ENCODE results near the gene UTP25.
"Not testable (repeated sequence)": the region's sequence is repeated elsewhere in the genome, so short reads cannot be mapped to it uniquely, and the experiment has no call there.

Gene UTP25

GRCh38 chr1:209786146-209786545 lies 41.6 kb upstream of the UTP25 start:
- DNase-seq (ENCODE audit: low read depth), result no peak
- no peak overlapping the region for H3K4me3 ChIP-seq (replicated peaks; ENCODE audit: low read depth, low read length)
- TF ChIP-seq CTCF (IDR thresholded peaks at IDR 0.05; ENCODE audit: low read length, missing control alignments), result no peak

GRCh38 chr1:209787551-209787950 lies 40.2 kb upstream of the UTP25 start:
- peak; percentile 33 for DNase-seq (ENCODE audit: low read depth)
- H3K4me3 ChIP-seq (replicated peaks; ENCODE audit: low read depth, low read length), result no peak overlapping the region
- TF ChIP-seq CTCF (IDR thresholded peaks at IDR 0.05; ENCODE audit: low read length, missing control alignments), result no peak

GRCh38 chr1:209789245-209789644 lies 38.5 kb upstream of the UTP25 start:
- H3K4me3 ChIP-seq (replicated peaks; ENCODE audit: low read depth, low read length), result no peak overlapping the region
- no peak for DNase-seq (ENCODE audit: low read depth)
- TF ChIP-seq CTCF (IDR thresholded peaks at IDR 0.05; ENCODE audit: low read length, missing control alignments), result no peak

- H3K4me3 ChIP-seq (replicated peaks; ENCODE audit: low read depth, low read length), result no peak overlapping the region
- no peak for TF ChIP-seq CTCF (IDR thresholded peaks at IDR 0.05; ENCODE audit: low read length, missing control alignments)
- DNase-seq (ENCODE audit: low read depth), result no peak
Observed at GRCh38 chr1:209790286-209791193, 37.2 kb upstream of the UTP25 start.

- H3K4me3 ChIP-seq (replicated peaks; ENCODE audit: low read depth, low read length), result no peak overlapping the region
- no peak for TF ChIP-seq CTCF (IDR thresholded peaks at IDR 0.05; ENCODE audit: low read length, missing control alignments)
- no peak for DNase-seq (ENCODE audit: low read depth)
Observed at GRCh38 chr1:209791920-209792319, 35.9 kb upstream of the UTP25 start.

GRCh38 chr1:209793711-209794110 lies 34.1 kb upstream of the UTP25 start:
- not testable (repeated sequence) for DNase-seq (ENCODE audit: low read depth); H3K4me3 ChIP-seq (replicated peaks; ENCODE audit: low read depth, low read length)

GRCh38 chr1:209797978-209798639 lies 29.7 kb upstream of the UTP25 start:
- H3K4me3 ChIP-seq (replicated peaks; ENCODE audit: low read depth, low read length), result no peak overlapping the region
- DNase-seq (ENCODE audit: low read depth), result no peak
- peak; percentile 3 for TF ChIP-seq CTCF (IDR thresholded peaks at IDR 0.05; ENCODE audit: low read length, missing control alignments)
